T-helper 2 cell (primary cell): ENCODE data around the gene OR2A7.
"Not testable (repeated sequence)": the region's sequence is repeated elsewhere in the genome, so short reads cannot be mapped to it uniquely, and the experiment has no call there.

ENCODE experiments used
- DNase-seq, 5 experiments: peaks; one replicate each; pipeline versions ENCODE4 v3.0.0 to v3.0.0-alpha.2; 2012 to 2022
- total RNA-seq, 2 donors: gene quantifications; one replicate each; lab custom pipeline; 2026; lab: John Stamatoyannopoulos, UW

OR2A7 gene
- total RNA-seq: 0 to 0.40 reads per million in 2 donors

GRCh38 chr7:144264692-144265091, at the start of gene OR2A7:
OR2A7 (minus strand) TSS chr7:144264792; CDS start chr7:144259628, 5,164 bp downstream.
- not testable (repeated sequence) for DNase-seq

GRCh38 chr7:144311872-144312469, 47.4 kb upstream of the OR2A7 start, which contains the start of gene OR2A1:
OR2A1 (plus strand) TSS chr7:144312419; CDS start chr7:144318125, 5,706 bp downstream.
- not testable (repeated sequence) for DNase-seq

- not testable (repeated sequence) for DNase-seq
These were observed 46.6 kb upstream of the OR2A7 start for GRCh38 chr7:144311218-144311617.

GRCh38 chr7:144309702-144310101, 45.1 kb upstream of the OR2A7 start:
- DNase-seq: not testable (repeated sequence)

DNA sequence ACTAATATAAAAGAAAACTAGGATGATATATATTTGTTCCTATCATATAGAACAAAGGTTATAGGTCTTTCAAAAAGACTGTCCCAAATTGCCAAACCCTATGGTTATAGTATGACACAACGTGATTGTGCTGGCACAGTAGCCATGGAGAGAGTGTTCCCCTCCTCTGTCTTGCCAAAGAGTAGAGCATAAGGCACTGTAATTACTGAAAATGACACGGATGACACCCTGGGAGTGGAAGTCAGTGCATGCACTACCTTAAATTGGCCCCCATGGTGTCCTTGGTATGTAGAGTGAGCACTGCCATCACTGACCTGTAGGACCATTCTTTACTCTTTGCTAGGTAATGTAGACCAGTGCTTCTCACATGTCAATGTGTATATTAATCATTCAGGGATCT, 40.6 kb upstream of the OR2A7 start:
- DNase-seq: not testable (repeated sequence)

GRCh38 chr7:144303607-144304006, 39.0 kb upstream of the OR2A7 start:
- not testable (repeated sequence) for DNase-seq

DNA sequence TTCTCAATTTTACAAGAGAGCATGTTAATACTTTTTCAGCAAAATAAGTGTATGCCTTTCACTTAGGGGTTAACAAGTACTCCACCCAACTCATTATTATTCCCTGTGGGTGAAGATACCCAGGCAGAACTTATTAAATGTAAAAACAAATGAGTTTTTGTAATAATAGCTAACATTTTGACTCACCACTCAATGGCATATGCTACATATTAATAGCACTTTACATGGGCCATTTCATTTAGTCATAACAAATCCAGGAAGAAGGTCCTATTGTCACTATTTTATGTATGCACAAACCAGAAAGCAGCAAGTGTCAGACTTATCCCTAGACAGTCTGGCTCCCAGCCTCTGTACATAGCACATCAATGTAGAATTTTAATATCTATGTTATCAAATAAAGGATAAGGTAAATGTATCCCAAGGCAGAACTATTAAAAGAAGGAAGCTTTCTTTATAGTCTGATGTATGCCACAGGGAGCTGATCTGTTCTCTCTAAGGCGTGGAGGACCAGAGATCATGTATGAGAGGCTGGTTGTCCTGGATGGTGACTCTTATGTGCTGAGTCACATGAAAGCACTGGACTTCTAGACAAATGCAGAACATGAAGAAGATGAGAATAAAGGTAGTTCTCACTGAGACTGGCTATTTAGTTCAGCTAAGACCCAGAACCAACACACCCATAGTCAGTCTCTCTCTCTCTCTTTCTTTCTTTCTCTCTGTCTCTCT, 38.1 kb upstream of the OR2A7 start:
- not testable (repeated sequence) for DNase-seq

- DNase-seq: not testable (repeated sequence)
These were observed 29.4 kb upstream of the OR2A7 start for GRCh38 chr7:144293794-144294499.

- not testable (repeated sequence) for DNase-seq
These were observed 28.0 kb upstream of the OR2A7 start for GRCh38 chr7:144292384-144293161.

GRCh38 chr7:144291607-144292006, 27.0 kb upstream of the OR2A7 start:
- not testable (repeated sequence) for DNase-seq

GRCh38 chr7:144287171-144287784, 22.7 kb upstream of the OR2A7 start:
- not testable (repeated sequence) for DNase-seq

- not testable (repeated sequence) for DNase-seq
These were observed 19.1 kb upstream of the OR2A7 start for GRCh38 chr7:144283716-144284115.

DNA sequence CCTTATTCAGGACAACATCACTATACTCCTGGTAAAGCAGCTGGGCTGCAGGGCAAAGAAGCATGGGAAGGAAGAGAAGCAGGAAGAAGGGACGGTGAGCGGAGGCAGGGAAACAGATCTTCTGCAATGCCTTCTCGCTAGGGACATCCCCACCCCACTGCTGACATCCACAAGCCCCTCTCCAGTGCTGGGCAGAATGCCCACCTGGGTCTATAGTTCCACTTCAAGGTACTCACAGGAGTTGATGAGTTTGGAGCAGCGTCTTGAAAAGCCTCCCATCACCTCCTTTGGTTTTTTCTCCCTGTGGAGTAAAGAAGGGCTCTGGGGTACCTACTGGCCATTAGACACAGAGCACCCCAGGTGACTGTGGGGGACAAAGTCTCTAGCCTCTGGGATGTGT, 17.9 kb upstream of the OR2A7 start:
- not testable (repeated sequence) for DNase-seq

GRCh38 chr7:144281981-144282380, 17.4 kb upstream of the OR2A7 start:
- DNase-seq: not testable (repeated sequence)

DNA sequence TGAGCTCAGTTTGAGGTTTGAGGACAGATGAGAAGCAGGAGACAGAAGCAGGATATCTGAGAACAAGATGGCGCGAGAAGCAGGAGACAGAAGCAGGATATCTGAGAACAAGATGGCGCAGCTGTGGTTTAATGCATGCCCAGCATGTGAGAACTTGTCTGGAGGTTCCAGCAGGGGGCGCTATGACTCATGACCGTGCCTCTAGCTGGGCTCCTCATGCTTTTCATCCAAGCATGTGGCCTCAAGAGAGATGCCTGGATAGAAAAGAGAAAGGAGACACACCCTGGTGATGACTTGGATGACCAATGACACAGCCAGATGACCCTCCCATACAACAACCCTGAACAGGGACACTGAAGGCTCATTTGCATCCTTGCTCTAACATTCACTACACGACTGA, 15.4 kb upstream of the OR2A7 start:
- DNase-seq: not testable (repeated sequence)

- not testable (repeated sequence) for DNase-seq
These were observed 10.7 kb upstream of the OR2A7 start for GRCh38 chr7:144275281-144275680.

DNA sequence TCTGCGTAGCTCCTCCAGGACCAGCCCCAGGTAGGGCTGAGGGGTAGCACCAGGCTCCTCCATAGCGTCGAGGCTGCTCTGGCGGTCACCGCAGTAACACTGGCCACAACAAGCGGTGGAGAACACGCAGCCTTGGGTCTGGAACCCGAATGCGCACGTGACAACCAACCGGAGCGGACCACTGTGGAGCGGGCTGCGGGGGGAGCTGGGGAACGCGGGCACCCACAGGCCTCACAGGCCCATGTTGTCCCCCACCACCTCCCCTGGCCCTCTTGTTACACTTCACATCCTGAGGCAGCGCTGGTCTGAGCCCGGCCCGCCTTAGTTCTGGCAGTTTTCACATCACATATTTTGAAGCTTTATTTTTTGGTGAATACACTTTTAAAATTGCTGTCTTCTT, 4.6 kb upstream of the OR2A7 start, which contains the start of gene CTAGE8:
Gene CTAGE8 (minus strand): TSS at position 101 of the 400 bp plus-strand sequence. CDS start 38 bp downstream, at position 63.
- DNase-seq: not testable (repeated sequence)

- DNase-seq: not testable (repeated sequence)
These were observed 2.5 kb downstream of the OR2A7 start for GRCh38 chr7:144262128-144262527.

- not testable (repeated sequence) for DNase-seq
These were observed 5.5 kb downstream of the OR2A7 start for GRCh38 chr7:144259067-144259466.

- DNase-seq: no peak
These were observed 8.5 kb downstream of the OR2A7 start for GRCh38 chr7:144256112-144256511.

GRCh38 chr7:144255471-144255897, 9.1 kb downstream of the OR2A7 start:
- DNase-seq: no peak

GRCh38 chr7:144252307-144252706, 12.3 kb downstream of the OR2A7 start:
- not testable (repeated sequence) for DNase-seq
